H9 (cell line): Measurements from ENCODE around the gene RAB40B. TPM values are rescaled to one million over a fixed set of nuclear protein-coding genes. Genes with fewer than 3 reads are reported as not detected.

Experiments used
- DNase-seq: peaks from one replicate; pipeline ENCODE4 v3.0.0-alpha.2; 2017
- H2AFZ ChIP-seq: one replicate; pipeline ENCODE4 v1.6.1; 2013; ENCODE audit warnings: mild to moderate bottlenecking, low read length, control low read depth, moderate library complexity
- H2AK5ac ChIP-seq: 2 replicates; pipeline ENCODE4 v1.6.1; 2013; ENCODE audit warnings: low read length, control low read depth, mixed read lengths; ENCODE audit not compliant: insufficient read length
- H2BK120ac ChIP-seq: one replicate; pipeline ENCODE4 v1.6.1; 2013; ENCODE audit warnings: low read depth, mild to moderate bottlenecking, low read length, control low read depth, inconsistent platforms; ENCODE audit not compliant: poor library complexity, severe bottlenecking
- H2BK12ac ChIP-seq: 2 replicates; pipeline ENCODE4 v1.6.1; 2013; ENCODE audit warnings: low read length, control low read depth, mixed read lengths, low read depth; ENCODE audit not compliant: insufficient read length
- H2BK15ac ChIP-seq: 2 replicates; pipeline ENCODE4 v1.6.1; 2013; ENCODE audit warnings: low read depth, low read length, control low read depth
- H2BK20ac ChIP-seq: one replicate; pipeline ENCODE4 v1.6.1; 2013; ENCODE audit warnings: low read depth, mild to moderate bottlenecking, low read length, control low read depth, inconsistent platforms; ENCODE audit not compliant: poor library complexity, severe bottlenecking
- H2BK5ac ChIP-seq: 2 replicates; pipeline ENCODE4 v1.6.1; 2013; ENCODE audit warnings: low read length, control low read depth, mixed read lengths; ENCODE audit not compliant: insufficient read length
- H3K14ac ChIP-seq: 2 replicates; pipeline ENCODE4 v1.6.1; 2013; ENCODE audit warnings: low read length, control low read depth; ENCODE audit not compliant: insufficient read depth
- H3K18ac ChIP-seq: 2 replicates; pipeline ENCODE4 v1.6.1; 2013; ENCODE audit warnings: low read depth, mild to moderate bottlenecking, mixed read lengths, low read length, control low read depth; ENCODE audit not compliant: insufficient read length
- H3K23ac ChIP-seq: 2 replicates; pipeline ENCODE4 v1.6.1; 2013; ENCODE audit warnings: low read length, control low read depth, mixed read lengths, low read depth; ENCODE audit not compliant: insufficient read length
- H3K23me2 ChIP-seq: 2 replicates; pipeline ENCODE4 v1.6.1; 2013; ENCODE audit warnings: low read depth, mild to moderate bottlenecking, mixed read lengths, low read length, control low read depth; ENCODE audit not compliant: insufficient read length, poor library complexity, severe bottlenecking
- H3K27ac ChIP-seq: 2 replicates; pipeline ENCODE4 v1.5.1; 2013; ENCODE audit warnings: low read length, control low read depth, mixed read lengths, low read depth; ENCODE audit not compliant: insufficient read length
- H3K27me3 ChIP-seq: 2 replicates; pipeline ENCODE4 v1.6.1; 2013; ENCODE audit warnings: low read length, control low read depth, inconsistent platforms; ENCODE audit not compliant: insufficient read depth
- H3K4ac ChIP-seq: 2 replicates; pipeline ENCODE4 v1.6.1; 2013; ENCODE audit warnings: low read depth, mild to moderate bottlenecking, control low read depth, inconsistent platforms, low read length, moderate library complexity
- H3K4me1 ChIP-seq: 2 replicates; pipeline ENCODE4 v1.6.1; 2013; ENCODE audit warnings: low read length, control low read depth, inconsistent platforms; ENCODE audit not compliant: insufficient read depth
- H3K4me2 ChIP-seq: 2 replicates; pipeline ENCODE4 v1.6.1; 2013; ENCODE audit warnings: low read length, control low read depth, mixed read lengths; ENCODE audit not compliant: insufficient read length, insufficient read depth
- H3K56ac ChIP-seq: 2 replicates; pipeline ENCODE4 v1.6.1; 2013; ENCODE audit warnings: low read depth, mild to moderate bottlenecking, mixed read lengths, low read length, control low read depth; ENCODE audit not compliant: insufficient read length
- H3K79me1 ChIP-seq: 2 replicates; pipeline ENCODE4 v1.6.1; 2013; ENCODE audit warnings: low read depth, mild to moderate bottlenecking, moderate library complexity, low read length, control low read depth, inconsistent platforms; ENCODE audit not compliant: insufficient read depth, poor library complexity, severe bottlenecking
- H3K79me2 ChIP-seq: 2 replicates; pipeline ENCODE4 v1.6.1; 2013; ENCODE audit warnings: low read length, control low read depth, inconsistent platforms; ENCODE audit not compliant: insufficient read depth
- H3K9ac ChIP-seq: 2 replicates; pipeline ENCODE4 v1.6.1; 2013; ENCODE audit warnings: low read length, control low read depth, mixed read lengths; ENCODE audit not compliant: insufficient read length; ENCODE audit errors: extremely low read depth
- H3K9me3 ChIP-seq: one replicate; pipeline ENCODE4 v1.6.1; 2013; ENCODE audit warnings: low read depth, low read length, inconsistent platforms; ENCODE audit not compliant: control insufficient read depth
- H3T11ph ChIP-seq: one replicate; pipeline ENCODE4 v1.6.1; 2013; ENCODE audit warnings: mild to moderate bottlenecking, low read length, control low read depth, inconsistent platforms
- H4K20me1 ChIP-seq: one replicate; pipeline ENCODE4 v1.6.1; 2013; ENCODE audit not compliant: control insufficient read depth, insufficient read length, insufficient read depth
- H4K5ac ChIP-seq: 2 replicates; pipeline ENCODE4 v1.6.1; 2013; ENCODE audit warnings: low read depth, mild to moderate bottlenecking, mixed read lengths, low read length, control low read depth; ENCODE audit not compliant: insufficient read length
- H4K8ac ChIP-seq: replicated peaks from 2 replicates; pipeline ENCODE4 v1.6.1; 2013; ENCODE audit warnings: low read length, control low read depth, mixed read lengths, low read depth; ENCODE audit not compliant: insufficient read length
- H4K91ac ChIP-seq: 2 replicates; pipeline ENCODE4 v1.6.1; 2013; ENCODE audit warnings: low read depth, mild to moderate bottlenecking, moderate library complexity, mixed read lengths, low read length, control low read depth; ENCODE audit not compliant: insufficient read length
- H3K27ac Mint-ChIP-seq, 3 experiments: 2 replicates in 2 of 3; 3 replicates in 1 of 3; pipeline ENCODE4 v1.8.0; 2020 to 2021; ENCODE audit warnings: mixed read lengths in 3 of 3, mild to moderate bottlenecking in 1 of 3, moderate library complexity in 1 of 3
- H3K27me3 Mint-ChIP-seq: 2 replicates; pipeline ENCODE4 v1.8.0; 2021; ENCODE audit warnings: low read depth, mild to moderate bottlenecking, moderate library complexity, mixed read lengths
- H3K36me3 Mint-ChIP-seq, 3 experiments: 2 replicates in 2 of 3; 3 replicates in 1 of 3; pipeline ENCODE4 v1.8.0; 2020 to 2021; ENCODE audit warnings: low read depth in 3 of 3, mixed read lengths in 3 of 3; ENCODE audit not compliant: insufficient read depth in 1 of 3
- H3K4me1 Mint-ChIP-seq, 2 experiments: 2 replicates each; pipeline ENCODE4 v1.8.0; 2020; ENCODE audit warnings: mixed read lengths in 2 of 2
- H3K4me3 Mint-ChIP-seq, 2 experiments: 2 replicates in 1 of 2; 3 replicates in 1 of 2; pipeline ENCODE4 v1.8.0; 2020 to 2021; ENCODE audit warnings: mild to moderate bottlenecking in 2 of 2, mixed read lengths in 2 of 2, moderate library complexity in 1 of 2
- H3K9me3 Mint-ChIP-seq, 2 experiments: 2 replicates in 1 of 2; 3 replicates in 1 of 2; pipeline ENCODE4 v1.8.0; 2020; ENCODE audit warnings: mild to moderate bottlenecking in 2 of 2, mixed read lengths in 2 of 2, moderate library complexity in 1 of 2
- WGBS: extraction: QIAGEN DNeasy Blood & Tissue Kit; methylation state at CpG from one replicate; pipeline ENCODE4 v1.1.7; 2013; ENCODE audit warnings: missing lambda C conversion rate, low lambda C conversion rate, mixed read lengths; ENCODE audit not compliant: insufficient read length; ENCODE audit errors: extremely low coverage; 5-methylcytosine and 5-hydroxymethylcytosine counted together
- total RNA-seq: library from RNA; stranded (reverse); gene quantifications from 2 replicates; pipeline ENCODE4 v1.2.1, GENCODE V29; 2021
- TF ChIP-seq, protein P1 (sequence below): fragments of 200-600 bp; sonication (generic); conservative IDR thresholded peaks from 3 replicates; pipeline ENCODE4 v1.8.0; 2021; ENCODE audit warnings: antibody characterized with exemption, mild to moderate bottlenecking

The RAB40B gene
- total RNA-seq, 1 experiment from 2014 or later = 3.5 TPM

DNA sequence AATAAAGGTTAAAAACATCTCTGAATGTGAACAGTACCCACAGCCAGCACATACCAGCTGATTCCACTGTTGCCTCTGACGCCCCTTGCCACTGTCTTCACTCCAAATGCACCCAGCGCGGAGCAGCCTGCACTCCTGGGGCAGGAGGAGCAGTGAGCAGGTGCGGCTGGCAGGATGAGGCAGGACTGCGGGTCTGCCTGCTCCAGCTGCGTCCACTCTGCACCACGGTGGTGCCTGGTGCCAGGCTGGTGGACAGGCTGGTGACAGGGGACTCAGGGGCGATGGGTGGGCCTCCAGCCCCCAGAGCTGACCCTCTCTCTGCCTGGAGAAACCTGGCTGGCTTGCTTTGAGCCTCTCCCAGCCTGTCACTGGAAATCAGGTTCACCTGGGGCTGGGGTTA, 9.4 kb downstream of the RAB40B start:
- Histone ChIP-seq H2BK12ac (no peak overlapping the region), H2BK20ac (no peak overlapping the region), H3K9me3 (no peaks in the 10 kb centered on the region), H3K56ac (no peak overlapping the region), H3K79me2 (no peaks in the 10 kb centered on the region), H4K20me1 (no peaks in the 10 kb centered on the region), H3K27ac (no peak overlapping the region), H4K91ac (no peak overlapping the region), H2AFZ (no peak overlapping the region), H3K4me2 (no peak overlapping the region), H3K23me2 (no peaks in the 10 kb centered on the region), H2BK120ac (no peak overlapping the region), H3K79me1 (no peaks in the 10 kb centered on the region), H4K5ac (no peak overlapping the region), H2AK5ac (no peak overlapping the region), H2BK5ac (no peak overlapping the region), H3K18ac (no peak overlapping the region), H3K14ac (no peak overlapping the region; the same call in 1 of the 2 replicates), H3T11ph (no peak overlapping the region), H3K23ac (no peak overlapping the region), H3K9ac (no peak overlapping the region), H3K27me3 (no peaks in the 10 kb centered on the region), H4K8ac (no peak overlapping the region), H3K4me1 (no peaks in the 10 kb centered on the region), H3K4ac (no peak overlapping the region), H2BK15ac (no peak overlapping the region)
- Mint-ChIP-seq H3K36me3 (peaks cover 0 to 2% (median 0%) of the 10 kb centered on the region in 3 experiments; a peak in 1 of 7 replicates), H3K27ac (no peak overlapping the region), H3K4me3 (no peak overlapping the region), H3K9me3 (peaks cover 2% of the 10 kb centered on the region in 2 experiments; a peak in 2 of 5 replicates), H3K4me1 (0 out of 4 replicates have a peak, but pooled peaks cover 0 to 2% of the 10 kb centered on the region in 2 experiments), H3K27me3 (peaks cover 2% of the 10 kb centered on the region)
- WGBS = no CpG with 5 or more reads among the region's 8 CpGs
- no peak for DNase-seq
- TF ChIP-seq, protein P1, sequence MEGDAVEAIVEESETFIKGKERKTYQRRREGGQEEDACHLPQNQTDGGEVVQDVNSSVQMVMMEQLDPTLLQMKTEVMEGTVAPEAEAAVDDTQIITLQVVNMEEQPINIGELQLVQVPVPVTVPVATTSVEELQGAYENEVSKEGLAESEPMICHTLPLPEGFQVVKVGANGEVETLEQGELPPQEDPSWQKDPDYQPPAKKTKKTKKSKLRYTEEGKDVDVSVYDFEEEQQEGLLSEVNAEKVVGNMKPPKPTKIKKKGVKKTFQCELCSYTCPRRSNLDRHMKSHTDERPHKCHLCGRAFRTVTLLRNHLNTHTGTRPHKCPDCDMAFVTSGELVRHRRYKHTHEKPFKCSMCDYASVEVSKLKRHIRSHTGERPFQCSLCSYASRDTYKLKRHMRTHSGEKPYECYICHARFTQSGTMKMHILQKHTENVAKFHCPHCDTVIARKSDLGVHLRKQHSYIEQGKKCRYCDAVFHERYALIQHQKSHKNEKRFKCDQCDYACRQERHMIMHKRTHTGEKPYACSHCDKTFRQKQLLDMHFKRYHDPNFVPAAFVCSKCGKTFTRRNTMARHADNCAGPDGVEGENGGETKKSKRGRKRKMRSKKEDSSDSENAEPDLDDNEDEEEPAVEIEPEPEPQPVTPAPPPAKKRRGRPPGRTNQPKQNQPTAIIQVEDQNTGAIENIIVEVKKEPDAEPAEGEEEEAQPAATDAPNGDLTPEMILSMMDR = no peak
